Testis (tissue), 2 donors: ENCODE data around the gene ATP2A3.

ENCODE experiments used
- CTCF ChIP-seq, 3 experiments: fragments of 450-650 bp in 2 of 3; fragments of 200-600 bp in 1 of 3; sonication (generic) in 1 of 3; IDR thresholded peaks; one replicate each; pipeline ENCODE4 v1.5.1; 2016 to 2019; ENCODE audit warnings: antibody characterized with exemption in 3 of 3, mild to moderate bottlenecking in 2 of 3, moderate library complexity in 1 of 3
- POLR2A ChIP-seq: fragments of 450-650 bp; IDR thresholded peaks from one replicate; pipeline ENCODE4 v1.6.1; 2017; ENCODE audit warnings: antibody characterized with exemption, mild to moderate bottlenecking, moderate library complexity

- TF ChIP-seq CTCF (IDR thresholded peaks at IDR 0.05) (no peak), POLR2A (no peak)
Observed at GRCh38 chr17:3923466-3924190, 40.6 kb downstream of the ATP2A3 start.
